Measurements from ENCODE around the gene CBFA2T2. TPM values are rescaled to one million over a fixed set of nuclear protein-coding genes. Genes with fewer than 3 reads are reported as not detected.

The CBFA2T2 gene
- polyA plus RNA-seq, 1 donor (not counting 4 experiments of a cell fraction or from before 2014, with no cell fraction given) = 6.8 TPM

GRCh38 chr20:33660035-33660684 lies 170.3 kb downstream of the CBFA2T2 start:
- H3K4me1 ChIP-seq (ENCODE audit: control insufficient read depth, extremely low read depth, insufficient read depth, low read length) = peaks cover 13% of the 10 kb centered on the region
- no peaks in the 10 kb centered on the region for H3K27me3 ChIP-seq (ENCODE audit: control insufficient read depth, extremely low read depth, insufficient read depth, low read length)
- H3K9me1 ChIP-seq (ENCODE audit: control insufficient read depth, extremely low read depth, insufficient read depth, low read length) = no peaks in the 10 kb centered on the region
- no peak overlapping the region for H3K27ac ChIP-seq (ENCODE audit: control insufficient read depth, insufficient read depth, low read length)
- H3K79me2 ChIP-seq (ENCODE audit: control insufficient read depth, insufficient read depth, low read length) = no peaks in the 10 kb centered on the region
- no peaks in the 10 kb centered on the region for H3K9me3 ChIP-seq (ENCODE audit: control insufficient read depth, low read depth, low read length)
- no peak for FAIRE-seq
- TF ChIP-seq CTCF (optimal IDR thresholded peaks at IDR 0.05 in 1 of 3, IDR thresholded peaks at IDR 0.05 in 1 of 3, conservative IDR thresholded peaks at IDR 0.05 in 1 of 3; ENCODE audit: extremely low read depth in 1 of 3, insufficient read depth in 2 of 3, low read length in 3 of 3) (no peak), EZH2 (IDR thresholded peaks at IDR 0.05; ENCODE audit: low read length) (no peak)
- dilution Hi-C loops (cut with MboI; ENCODE audit: extremely low pct_ligation_motif_present, low sequenced_read_pairs) = no loop called here
- no peaks in the 10 kb centered on the region for H3K36me3 ChIP-seq (ENCODE audit: control insufficient read depth in 2 of 2, extremely low read depth in 1 of 2, insufficient read depth in 2 of 2, low read length in 2 of 2)
- no peak overlapping the region for H3K4me3 ChIP-seq (ENCODE audit: control insufficient read depth in 2 of 3, extremely low read depth in 1 of 3, insufficient read depth in 2 of 3, low read depth in 1 of 3, low read length in 3 of 3)
- no peak overlapping the region for H3K4me2 ChIP-seq (ENCODE audit: control insufficient read depth, extremely low read depth, insufficient read depth, low read depth, low read length)
- H4K20me1 ChIP-seq (ENCODE audit: control insufficient read depth, extremely low read depth, insufficient read depth, low read length) = no peaks in the 10 kb centered on the region
- DNase-seq (ENCODE audit: low read depth, low spot score) = no peak
- H3K9ac ChIP-seq (ENCODE audit: control insufficient read depth, extremely low read depth, insufficient read depth, low read length) = no peak overlapping the region
- H2AFZ ChIP-seq (ENCODE audit: control insufficient read depth, low read length) = no peak overlapping the region

GRCh38 chr20:33660685-33661058 lies 170.8 kb downstream of the CBFA2T2 start:
- dilution Hi-C loops (cut with MboI; ENCODE audit: extremely low pct_ligation_motif_present, low sequenced_read_pairs) = no loop called here
- no peaks in the 10 kb centered on the region for H3K79me2 ChIP-seq (ENCODE audit: control insufficient read depth, insufficient read depth, low read length)
- no peak overlapping the region for H2AFZ ChIP-seq (ENCODE audit: control insufficient read depth, low read length)
- peaks cover 13% of the 10 kb centered on the region for H3K4me1 ChIP-seq (ENCODE audit: control insufficient read depth, extremely low read depth, insufficient read depth, low read length)
- no peak overlapping the region for H3K4me2 ChIP-seq (ENCODE audit: control insufficient read depth, extremely low read depth, insufficient read depth, low read depth, low read length)
- H3K9ac ChIP-seq (ENCODE audit: control insufficient read depth, extremely low read depth, insufficient read depth, low read length) = no peak overlapping the region
- no peaks in the 10 kb centered on the region for H4K20me1 ChIP-seq (ENCODE audit: control insufficient read depth, extremely low read depth, insufficient read depth, low read length)
- no peak overlapping the region for H3K27ac ChIP-seq (ENCODE audit: control insufficient read depth, insufficient read depth, low read length)
- no peak for DNase-seq (ENCODE audit: low read depth, low spot score)
- TF ChIP-seq EZH2 (IDR thresholded peaks at IDR 0.05; ENCODE audit: low read length) (no peak), CTCF (optimal IDR thresholded peaks at IDR 0.05 in 1 of 3, IDR thresholded peaks at IDR 0.05 in 1 of 3, conservative IDR thresholded peaks at IDR 0.05 in 1 of 3; ENCODE audit: extremely low read depth in 1 of 3, insufficient read depth in 2 of 3, low read length in 3 of 3) (no peak)
- H3K9me1 ChIP-seq (ENCODE audit: control insufficient read depth, extremely low read depth, insufficient read depth, low read length) = no peaks in the 10 kb centered on the region
- no peak for FAIRE-seq
- H3K36me3 ChIP-seq (ENCODE audit: control insufficient read depth in 2 of 2, extremely low read depth in 1 of 2, insufficient read depth in 2 of 2, low read length in 2 of 2) = no peaks in the 10 kb centered on the region
- H3K9me3 ChIP-seq (ENCODE audit: control insufficient read depth, low read depth, low read length) = no peaks in the 10 kb centered on the region
- H3K4me3 ChIP-seq (ENCODE audit: control insufficient read depth in 2 of 3, extremely low read depth in 1 of 3, insufficient read depth in 2 of 3, low read depth in 1 of 3, low read length in 3 of 3) = no peak overlapping the region
- no peaks in the 10 kb centered on the region for H3K27me3 ChIP-seq (ENCODE audit: control insufficient read depth, extremely low read depth, insufficient read depth, low read length)

Measured in keratinocyte (primary cell).